ENCODE data around the gene FAXC. TPM values are rescaled to one million over a fixed set of nuclear protein-coding genes. Genes with fewer than 3 reads are reported as not detected.

The FAXC gene
- total RNA-seq, 1 donor: 0.54 TPM

GRCh38 chr6:99378636-99379035 lies 29.2 kb upstream of the FAXC start:
- no peak overlapping the region for H3K4me3 ChIP-seq (ENCODE audit: low read depth, low read length)
- TF ChIP-seq CTCF (IDR thresholded peaks at IDR 0.05; ENCODE audit: insufficient read depth, low read length): no peak
- no peak for DNase-seq (ENCODE audit: low read depth)

GRCh38 chr6:99369533-99369932 lies 20.1 kb upstream of the FAXC start:
- no peak for DNase-seq (ENCODE audit: low read depth)
- no peak overlapping the region for H3K4me3 ChIP-seq (ENCODE audit: low read depth, low read length)
- no peak for TF ChIP-seq CTCF (IDR thresholded peaks at IDR 0.05; ENCODE audit: insufficient read depth, low read length)

- no peak for DNase-seq (ENCODE audit: low read depth)
- H3K4me3 ChIP-seq (ENCODE audit: low read depth, low read length): no peak overlapping the region
- no peak for TF ChIP-seq CTCF (IDR thresholded peaks at IDR 0.05; ENCODE audit: insufficient read depth, low read length)
Observed at GRCh38 chr6:99366852-99367251, 17.4 kb upstream of the FAXC start.

- H3K4me3 ChIP-seq (ENCODE audit: low read depth, low read length): no peak overlapping the region
- no peak for DNase-seq (ENCODE audit: low read depth)
- no peak for TF ChIP-seq CTCF (IDR thresholded peaks at IDR 0.05; ENCODE audit: insufficient read depth, low read length)
Observed at GRCh38 chr6:99364026-99364425, 14.6 kb upstream of the FAXC start.

- H3K4me3 ChIP-seq (ENCODE audit: low read depth, low read length): no peak overlapping the region
- TF ChIP-seq CTCF (IDR thresholded peaks at IDR 0.05; ENCODE audit: insufficient read depth, low read length): no peak
- DNase-seq (ENCODE audit: low read depth): no peak
Observed at GRCh38 chr6:99362678-99363268, 13.3 kb upstream of the FAXC start.

- H3K4me3 ChIP-seq (ENCODE audit: low read depth, low read length): no peak overlapping the region
- DNase-seq (ENCODE audit: low read depth): no peak
- TF ChIP-seq CTCF (IDR thresholded peaks at IDR 0.05; ENCODE audit: insufficient read depth, low read length): no peak
Observed at GRCh38 chr6:99359800-99360199, 10.3 kb upstream of the FAXC start.

GRCh38 chr6:99356641-99357040 lies 7.2 kb upstream of the FAXC start:
- no peak for DNase-seq (ENCODE audit: low read depth)
- no peak for TF ChIP-seq CTCF (IDR thresholded peaks at IDR 0.05; ENCODE audit: insufficient read depth, low read length)
- H3K4me3 ChIP-seq (ENCODE audit: low read depth, low read length): no peak overlapping the region
